HepG2 (cell line): ENCODE results near the gene SEC61B. TPM values are rescaled to one million over a fixed set of nuclear protein-coding genes. Genes with fewer than 3 reads are reported as not detected.

ENCODE experiments used
- BHLHE40 ChIP-seq: IDR thresholded peaks from 2 replicates; pipeline ENCODE4 v1.6.1; 2011; ENCODE audit warnings: low read length, improper control_type of control experiment
- FOXC1 ChIP-seq: sonication (generic); formaldehyde crosslinking; IDR thresholded peaks from 2 replicates; pipeline ENCODE4 v1.8.0; 2022; ENCODE audit warnings: mild to moderate bottlenecking, missing genetic modification reagents, borderline replicate concordance
- NFE2L2 ChIP-seq: fragments of 150-350 bp; IDR thresholded peaks from 2 replicates; pipeline ENCODE4 v1.6.1; 2014; ENCODE audit warnings: low read length
- PCBP2 ChIP-seq: fragments of 200-400 bp; formaldehyde crosslinking; optimal IDR thresholded peaks from 2 replicates; pipeline ENCODE3; 2018; ENCODE audit warnings: low read length, low read depth; ENCODE audit not compliant: poor library complexity, severe bottlenecking
- PLRG1 ChIP-seq: fragments of 450-650 bp; conservative IDR thresholded peaks from 2 replicates; pipeline ENCODE4 v1.6.1; 2016
- SNAI1 ChIP-seq: sonication (generic); formaldehyde crosslinking; IDR thresholded peaks from 2 replicates; pipeline ENCODE4 v1.5.0; 2020; ENCODE audit warnings: mild to moderate bottlenecking, missing genetic modification reagents, borderline replicate concordance
- SOX13 ChIP-seq, 3 experiments: fragments of 450-650 bp in 1 of 3; sonication (generic) in 1 of 3; formaldehyde crosslinking in 1 of 3; IDR thresholded peaks in 2 of 3; conservative IDR thresholded peaks in 1 of 3; 2 replicates each; pipeline versions ENCODE4 v1.5.0 to v1.6.1; 2016 to 2020; ENCODE audit warnings: antibody characterized with exemption in 1 of 3, mild to moderate bottlenecking in 1 of 3, missing compliant biosample characterization in 1 of 3, missing genetic modification reagents in 1 of 3, moderate library complexity in 1 of 3
- UBTF ChIP-seq: sonication (generic); formaldehyde crosslinking; IDR thresholded peaks from 2 replicates; pipeline ENCODE4 v1.4.0; 2020; ENCODE audit warnings: mild to moderate bottlenecking, missing genetic modification reagents
- ZNF331 ChIP-seq: sonication (generic); formaldehyde crosslinking; IDR thresholded peaks from 2 replicates; pipeline ENCODE4 v1.4.0; 2020; ENCODE audit warnings: missing genetic modification reagents
- ZNF547 ChIP-seq: sonication (generic); formaldehyde crosslinking; IDR thresholded peaks from 2 replicates; pipeline ENCODE4 v1.5.1; 2020; ENCODE audit warnings: mild to moderate bottlenecking, missing genetic modification reagents
- ZNF768 ChIP-seq: sonication (generic); formaldehyde crosslinking; IDR thresholded peaks from 2 replicates; pipeline ENCODE4 v1.4.0; 2020; ENCODE audit warnings: missing genetic modification reagents
- ZZZ3 ChIP-seq: sonication (generic); formaldehyde crosslinking; IDR thresholded peaks from 2 replicates; pipeline ENCODE4 v1.4.0; 2020; ENCODE audit warnings: missing genetic modification reagents, mild to moderate bottlenecking, borderline replicate concordance
- polyA plus RNA-seq, 8 experiments: library from polyadenylated mRNA; depleted of rRNA in 3 of 8; stranded (reverse) in 7 of 8; unstranded in 1 of 8; fragments of >200 nt; fragmentation: Illumina TruSeq in 4 of 8; extraction: Trizol in 4 of 8; gene quantifications; 2 replicates each; pipeline versions ENCODE4 v1.2.1 to v1.2.3, GENCODE V29; 2011 to 2016; ENCODE audit warnings: low read depth in 4 of 8, missing spikeins in 1 of 8, mixed read lengths in 1 of 8; ENCODE audit not compliant: insufficient read depth in 1 of 8
- total RNA-seq, 5 experiments: library from RNA; depleted of rRNA; stranded (reverse); fragments of >200 nt; fragmentation: Illumina TruSeq; extraction: Trizol; gene quantifications; 2 replicates each; pipeline ENCODE4 v1.2.3, GENCODE V29; 2016; ENCODE audit warnings: low read depth in 1 of 5
- TF ChIP-seq, protein P1 (sequence below), 2 experiments: sonication (generic) in 1 of 2; formaldehyde crosslinking in 1 of 2; IDR thresholded peaks; 2 replicates each; pipeline versions ENCODE4 v1.5.1 to v1.6.1; 2011 to 2020; ENCODE audit warnings: borderline replicate concordance in 1 of 2, low read depth in 1 of 2, low read length in 1 of 2, mild to moderate bottlenecking in 1 of 2, missing genetic modification reagents in 1 of 2, moderate library complexity in 1 of 2
- TF ChIP-seq, protein P2 (sequence below): sonication (generic); formaldehyde crosslinking; conservative IDR thresholded peaks from 2 replicates; pipeline ENCODE4 v1.4.0; 2020; ENCODE audit warnings: missing genetic modification reagents
- TF ChIP-seq, protein P3 (sequence below): sonication (generic); formaldehyde crosslinking; IDR thresholded peaks from 2 replicates; pipeline ENCODE4 v1.5.0; 2020; ENCODE audit warnings: missing genetic modification reagents, mild to moderate bottlenecking, borderline replicate concordance
- TF ChIP-seq, protein P4 (sequence below): sonication (generic); formaldehyde crosslinking; IDR thresholded peaks from 2 replicates; pipeline ENCODE4 v1.4.0; 2020; ENCODE audit warnings: missing genetic modification reagents

Gene SEC61B
- total and polyA plus RNA-seq, 2 of the 13 experiments (the other 11 are each of a cell fraction or from before 2014, with no cell fraction given), result 191 to 368 TPM

DNA sequence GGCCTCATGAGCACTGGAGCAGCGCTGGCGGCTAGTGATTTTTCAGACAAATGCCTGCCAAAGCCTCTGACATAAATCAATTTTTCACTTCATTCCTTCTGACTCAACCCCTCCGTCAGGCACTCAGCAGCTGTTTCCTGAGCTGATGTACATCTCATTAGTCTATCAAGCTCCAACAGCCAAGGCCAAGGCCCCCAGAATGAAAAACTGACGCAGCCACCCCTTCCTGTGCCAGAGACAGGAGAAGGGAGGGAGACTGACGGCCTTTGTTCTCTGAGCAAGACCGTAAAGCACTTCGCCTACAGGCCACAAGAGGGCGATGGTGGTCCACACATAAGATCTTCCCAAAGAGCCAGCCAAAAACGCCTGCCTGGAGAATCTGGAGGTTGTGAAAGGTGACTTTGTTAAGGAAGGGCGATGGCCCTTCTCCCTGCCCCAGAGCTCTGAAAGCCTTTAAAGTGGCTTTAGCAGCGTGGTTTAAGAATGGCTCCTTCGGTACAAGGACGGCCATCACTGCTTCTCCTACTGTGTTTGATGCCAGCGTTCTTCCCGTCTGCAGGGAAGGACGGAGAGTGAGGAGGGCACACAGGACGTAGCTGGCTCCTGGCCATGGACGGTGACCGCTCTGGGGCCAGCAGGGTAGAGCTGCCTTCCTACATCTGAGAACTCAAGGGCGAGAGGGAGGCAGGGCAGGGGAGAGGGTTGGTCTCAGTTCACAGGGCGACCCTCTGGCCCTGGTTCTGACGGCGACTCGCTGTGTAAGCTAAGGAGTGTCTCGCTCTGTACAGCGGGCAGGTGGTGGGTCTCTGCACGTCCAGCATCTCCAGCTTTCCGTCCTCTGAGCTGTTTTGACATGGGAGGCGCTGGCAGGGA, 37.4 kb upstream of the SEC61B start (continued):
- TF ChIP-seq, protein P1, sequence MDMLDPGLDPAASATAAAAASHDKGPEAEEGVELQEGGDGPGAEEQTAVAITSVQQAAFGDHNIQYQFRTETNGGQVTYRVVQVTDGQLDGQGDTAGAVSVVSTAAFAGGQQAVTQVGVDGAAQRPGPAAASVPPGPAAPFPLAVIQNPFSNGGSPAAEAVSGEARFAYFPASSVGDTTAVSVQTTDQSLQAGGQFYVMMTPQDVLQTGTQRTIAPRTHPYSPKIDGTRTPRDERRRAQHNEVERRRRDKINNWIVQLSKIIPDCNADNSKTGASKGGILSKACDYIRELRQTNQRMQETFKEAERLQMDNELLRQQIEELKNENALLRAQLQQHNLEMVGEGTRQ (IDR thresholded peaks at IDR 0.05; ENCODE audit: low read depth, low read length), result no peak
- TF ChIP-seq, protein P1 (CRISPR knock-in tag; IDR thresholded peaks at IDR 0.05; ENCODE audit: borderline replicate concordance), result no peak
- TF ChIP-seq BHLHE40, result no peak
- no peak for TF ChIP-seq ZNF768 (CRISPR knock-in tag)
- no peak for TF ChIP-seq SNAI1
- 0 out of 2 replicates have a peak, but pooled peaks have one; percentile 47 for TF ChIP-seq ZNF547 (CRISPR knock-in tag)
- TF ChIP-seq ZNF331, result no peak
- no peak for TF ChIP-seq PLRG1
- TF ChIP-seq, protein P2, sequence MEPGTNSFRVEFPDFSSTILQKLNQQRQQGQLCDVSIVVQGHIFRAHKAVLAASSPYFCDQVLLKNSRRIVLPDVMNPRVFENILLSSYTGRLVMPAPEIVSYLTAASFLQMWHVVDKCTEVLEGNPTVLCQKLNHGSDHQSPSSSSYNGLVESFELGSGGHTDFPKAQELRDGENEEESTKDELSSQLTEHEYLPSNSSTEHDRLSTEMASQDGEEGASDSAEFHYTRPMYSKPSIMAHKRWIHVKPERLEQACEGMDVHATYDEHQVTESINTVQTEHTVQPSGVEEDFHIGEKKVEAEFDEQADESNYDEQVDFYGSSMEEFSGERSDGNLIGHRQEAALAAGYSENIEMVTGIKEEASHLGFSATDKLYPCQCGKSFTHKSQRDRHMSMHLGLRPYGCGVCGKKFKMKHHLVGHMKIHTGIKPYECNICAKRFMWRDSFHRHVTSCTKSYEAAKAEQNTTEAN (CRISPR knock-in tag), result no peak
- TF ChIP-seq FOXC1 (CRISPR knock-in tag), result no peak
- TF ChIP-seq SOX13 (IDR thresholded peaks at IDR 0.05), result no peak
- TF ChIP-seq SOX13 (CRISPR knock-in tag; conservative IDR thresholded peaks at IDR 0.05 in 1 of 2, IDR thresholded peaks at IDR 0.05 in 1 of 2), result peak in 1 of 2 experiments; percentile 31; a peak in 1 of 4 replicates
- TF ChIP-seq NFE2L2, result no peak
- no peak for TF ChIP-seq ZZZ3 (CRISPR knock-in tag)
- TF ChIP-seq, protein P3, sequence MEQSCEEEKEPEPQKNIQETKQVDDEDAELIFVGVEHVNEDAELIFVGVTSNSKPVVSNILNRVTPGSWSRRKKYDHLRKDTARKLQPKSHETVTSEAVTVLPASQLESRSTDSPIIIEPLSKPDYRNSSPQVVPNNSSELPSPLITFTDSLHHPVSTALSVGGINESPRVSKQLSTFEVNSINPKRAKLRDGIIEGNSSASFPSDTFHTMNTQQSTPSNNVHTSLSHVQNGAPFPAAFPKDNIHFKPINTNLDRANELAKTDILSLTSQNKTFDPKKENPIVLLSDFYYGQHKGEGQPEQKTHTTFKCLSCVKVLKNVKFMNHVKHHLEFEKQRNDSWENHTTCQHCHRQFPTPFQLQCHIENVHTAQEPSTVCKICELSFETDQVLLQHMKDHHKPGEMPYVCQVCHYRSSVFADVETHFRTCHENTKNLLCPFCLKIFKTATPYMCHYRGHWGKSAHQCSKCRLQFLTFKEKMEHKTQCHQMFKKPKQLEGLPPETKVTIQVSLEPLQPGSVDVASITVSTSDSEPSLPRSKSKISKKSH (CRISPR knock-in tag), result no peak
- no peak; the same call in 1 of the 2 replicates for TF ChIP-seq UBTF (CRISPR knock-in tag)
- TF ChIP-seq, protein P4, sequence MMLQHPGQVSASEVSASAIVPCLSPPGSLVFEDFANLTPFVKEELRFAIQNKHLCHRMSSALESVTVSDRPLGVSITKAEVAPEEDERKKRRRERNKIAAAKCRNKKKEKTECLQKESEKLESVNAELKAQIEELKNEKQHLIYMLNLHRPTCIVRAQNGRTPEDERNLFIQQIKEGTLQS (CRISPR knock-in tag), result no peak
- TF ChIP-seq PCBP2, result no peak
